AG10803 (cell line): ENCODE data around the gene SPIB.

Source experiments
- DNase-seq: peaks from one replicate; pipeline ENCODE4 v3.0.0; 2010; ENCODE audit warnings: low read depth
- H3K4me3 ChIP-seq: 2 replicates; pipeline ENCODE4 v1.5.1; 2011; ENCODE audit warnings: mild to moderate bottlenecking, low read length, control low read depth
- CTCF ChIP-seq: conservative IDR thresholded peaks from 2 replicates; pipeline ENCODE4 v1.5.1; 2011; ENCODE audit warnings: mild to moderate bottlenecking, low read length, control low read depth, inconsistent platforms

The SPIB gene

GRCh38 chr19:50459067-50459456, 40.3 kb downstream of the SPIB start:
- no peak for DNase-seq
- no peak overlapping the region for H3K4me3 ChIP-seq
- TF ChIP-seq CTCF, result no peak

DNA sequence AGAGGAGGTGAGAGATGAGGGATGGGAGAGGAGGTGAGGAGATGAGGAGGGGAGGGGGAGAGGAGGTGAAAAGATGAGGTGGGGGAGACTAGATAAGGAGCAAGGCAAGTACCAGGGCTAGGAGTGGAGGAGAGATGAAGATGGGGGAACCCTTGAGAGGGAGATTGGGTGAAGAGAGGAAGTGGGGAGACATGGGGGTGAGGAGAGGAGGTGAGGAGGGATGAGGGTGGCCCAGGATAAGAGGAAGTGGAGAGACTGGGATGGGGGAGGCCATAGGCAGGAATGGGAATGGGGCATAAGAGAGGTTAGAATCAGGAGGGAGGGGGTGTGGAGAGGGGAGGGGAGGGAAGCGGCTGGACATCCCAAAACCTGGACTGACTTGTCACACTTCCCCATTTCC, 40.9 kb downstream of the SPIB start:
- DNase-seq, result no peak
- H3K4me3 ChIP-seq, result no peak overlapping the region
- no peak for TF ChIP-seq CTCF

GRCh38 chr19:50460161-50460765, 41.5 kb downstream of the SPIB start:
- peak; percentile 32 for DNase-seq
- H3K4me3 ChIP-seq, result no peak overlapping the region
- TF ChIP-seq CTCF, result no peak; the same call in 1 of the 2 replicates

GRCh38 chr19:50461066-50461875, 42.5 kb downstream of the SPIB start:
- no peak overlapping the region for H3K4me3 ChIP-seq
- TF ChIP-seq CTCF, result peak; percentile 92
- peak; percentile 56 for DNase-seq

DNA sequence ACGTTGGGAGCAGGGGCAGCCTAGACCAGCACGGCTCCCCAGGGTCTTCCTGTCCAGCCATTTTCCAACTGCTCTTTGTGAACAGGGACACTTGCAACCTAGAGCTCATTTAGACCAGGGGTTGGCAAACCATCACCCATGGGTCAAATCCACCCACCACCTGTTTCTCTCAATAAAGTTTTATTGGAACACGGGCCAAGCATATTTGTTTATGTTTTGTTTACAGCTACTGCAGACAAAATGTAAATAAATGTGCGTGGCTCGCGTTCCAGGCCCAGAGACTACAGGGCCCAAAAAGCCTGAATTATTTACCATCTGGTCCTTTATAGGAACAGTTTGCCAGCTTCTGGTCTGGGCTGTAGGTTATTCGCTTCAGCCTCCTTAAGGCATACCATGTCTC, 44.2 kb downstream of the SPIB start:
- no peak for TF ChIP-seq CTCF
- no peak for DNase-seq
- no peak overlapping the region for H3K4me3 ChIP-seq

GRCh38 chr19:50464348-50464747, 45.6 kb downstream of the SPIB start:
- H3K4me3 ChIP-seq, result no peak overlapping the region
- no peak for TF ChIP-seq CTCF
- no peak for DNase-seq

DNA sequence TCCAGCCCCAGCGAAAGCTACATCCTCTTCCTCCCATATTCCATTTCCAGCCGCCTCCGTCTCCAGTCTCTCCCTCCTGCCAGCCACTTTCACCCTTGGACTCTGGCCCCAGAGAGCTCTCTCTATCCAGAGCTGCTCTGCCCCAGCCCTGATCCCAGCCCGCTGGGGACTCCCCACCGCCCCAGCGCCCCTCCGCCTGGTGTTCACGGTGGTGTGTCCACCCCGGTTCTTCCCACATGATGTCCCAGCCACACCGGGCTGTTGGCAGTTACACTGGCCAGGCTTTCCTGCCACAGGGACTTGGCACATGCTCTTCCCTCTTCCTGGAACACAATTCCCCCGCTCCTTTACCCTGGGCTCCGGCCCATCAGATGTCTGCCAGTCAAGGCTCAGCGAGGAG, 46.3 kb downstream of the SPIB start:
- H3K4me3 ChIP-seq, result no peak overlapping the region
- no peak for DNase-seq
- no peak for TF ChIP-seq CTCF
